RPMI8226 (cell line): ENCODE results near the gene CLCN1.
"Not testable (repeated sequence)": the region's sequence is repeated elsewhere in the genome, so short reads cannot be mapped to it uniquely, and the experiment has no call there.

Source experiments
- DNase-seq: peaks from one replicate; pipeline ENCODE4 v3.0.0-alpha.2; 2015

CLCN1 gene

GRCh38 chr7:143315776-143316175 lies at the start of gene CLCN1:
TSS of gene CLCN1 (plus strand) at chr7:143316111. CDS start at chr7:143316213, 102 bp downstream.
- DNase-seq, result no peak

DNA sequence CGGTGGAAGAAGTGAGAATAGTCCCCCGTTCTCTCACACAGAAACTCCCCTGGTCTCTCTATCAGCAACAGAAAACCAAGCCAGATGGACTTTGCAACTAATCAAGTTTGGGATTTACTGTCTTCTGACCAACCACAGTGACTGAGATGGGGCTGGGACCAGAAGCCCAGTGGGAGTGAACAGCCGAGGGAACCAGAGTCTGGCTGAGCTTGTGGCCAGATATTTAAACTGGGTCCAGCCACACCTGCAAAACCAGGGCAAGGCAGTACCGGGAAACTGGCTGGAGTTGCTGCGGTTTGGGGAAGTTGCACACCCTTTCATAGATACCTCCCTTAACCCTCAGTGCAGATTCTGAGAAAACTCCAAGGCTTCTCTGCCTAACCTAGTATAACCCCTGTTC lies 46.7 kb upstream of the CLCN1 start:
- no peak for DNase-seq

DNA sequence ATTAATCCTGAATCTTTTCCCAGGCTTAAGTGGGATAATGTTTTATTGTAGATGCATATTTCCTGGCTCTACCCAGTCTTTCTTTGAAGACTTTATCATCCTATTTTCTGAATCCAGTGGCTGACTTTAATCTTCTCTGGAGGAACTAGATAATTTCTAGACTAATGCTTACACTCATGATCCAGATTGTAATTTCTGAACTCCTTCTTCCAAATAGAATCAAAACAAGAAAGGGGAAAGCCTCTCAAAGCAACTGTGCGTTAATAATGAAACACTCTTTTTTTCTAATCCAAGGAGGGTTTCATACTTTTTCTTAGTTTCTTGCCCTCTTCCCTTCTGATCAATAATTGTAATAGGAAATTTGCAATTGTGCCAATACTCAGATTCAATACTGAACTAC lies 44.7 kb upstream of the CLCN1 start:
- DNase-seq, result no peak

DNA sequence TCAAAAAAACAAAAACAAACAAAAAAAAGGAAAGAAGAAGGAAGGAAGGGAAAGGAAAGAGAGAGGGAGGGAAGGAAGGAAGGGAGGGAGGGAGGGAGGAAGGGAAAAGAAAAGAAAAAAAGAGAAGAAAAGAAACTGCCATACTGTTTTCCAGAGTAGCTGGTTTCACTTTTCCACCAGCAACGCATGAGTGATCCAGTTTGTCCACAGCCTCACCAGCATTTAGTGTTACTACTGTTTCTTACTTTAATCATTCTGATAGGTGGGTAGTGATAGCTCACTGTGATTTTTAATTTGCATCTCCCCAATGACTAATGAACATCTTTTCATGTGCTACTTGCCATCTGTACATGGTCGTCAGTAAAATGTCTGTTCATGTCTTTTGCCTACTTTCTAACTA lies 43.0 kb upstream of the CLCN1 start:
- DNase-seq, result no peak

DNA sequence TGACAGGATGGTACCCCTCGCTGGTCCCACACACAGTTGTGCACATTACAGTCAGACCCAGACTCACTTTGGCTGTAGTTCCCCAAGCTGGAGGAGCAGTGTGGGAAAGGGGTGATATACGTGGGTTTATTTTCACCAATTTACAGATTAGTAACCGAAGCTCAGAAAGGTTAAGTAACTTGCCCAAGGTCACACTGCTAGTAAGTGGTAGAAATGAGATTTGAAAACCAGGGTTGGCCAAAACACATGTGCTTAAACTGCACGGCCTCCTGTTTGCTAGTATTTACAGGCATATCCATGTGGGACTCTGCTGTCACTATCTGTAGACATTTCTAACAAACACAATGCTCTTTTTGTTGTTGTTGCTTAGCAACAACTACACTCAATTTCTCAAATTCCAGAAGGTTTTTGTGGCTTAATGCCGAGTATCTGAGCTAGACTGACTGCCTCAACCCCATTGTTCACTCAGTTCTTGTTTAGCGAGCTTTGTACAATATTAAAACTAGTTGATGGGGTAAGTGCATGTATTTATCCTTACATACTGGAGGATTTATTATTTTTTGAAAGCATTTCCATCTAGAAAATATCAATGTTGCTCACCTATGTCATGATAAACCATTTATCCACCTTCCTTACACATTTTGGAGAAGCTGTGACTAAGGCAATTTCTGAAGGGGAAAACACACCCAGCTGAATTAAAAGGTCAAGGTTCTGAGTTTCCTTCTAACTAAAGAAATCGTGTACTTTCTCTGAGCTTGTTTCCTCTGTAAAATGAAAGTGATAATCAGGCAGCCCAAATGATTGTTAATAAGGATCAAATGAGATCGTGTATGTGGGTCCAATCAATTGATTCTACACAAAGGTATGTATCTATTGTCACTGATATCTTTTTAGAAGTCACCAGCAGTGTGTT lies 36.5 kb upstream of the CLCN1 start:
- no peak for DNase-seq

GRCh38 chr7:143280160-143280559 lies 35.8 kb upstream of the CLCN1 start:
- no peak for DNase-seq

GRCh38 chr7:143280566-143280965 lies 35.3 kb upstream of the CLCN1 start:
- no peak for DNase-seq

DNA sequence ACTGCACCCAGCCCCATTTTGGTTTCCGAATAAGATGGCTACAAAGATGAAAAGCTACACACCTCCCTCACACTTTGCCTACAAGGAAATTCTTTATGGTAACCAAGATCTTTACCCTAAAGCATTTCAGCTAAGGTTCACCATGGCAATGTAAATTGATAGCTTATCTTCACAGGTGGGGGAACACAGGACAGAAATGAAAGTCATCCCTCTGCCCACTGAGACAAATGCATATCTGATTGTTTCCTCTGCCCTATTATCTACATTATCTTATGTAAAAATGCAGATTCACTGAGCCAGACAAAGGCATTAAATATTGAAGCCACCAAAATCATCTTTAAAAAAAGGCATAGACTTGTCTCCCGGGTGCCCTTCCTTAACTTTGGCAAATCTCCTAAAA lies 34.4 kb upstream of the CLCN1 start:
- DNase-seq, result no peak

- DNase-seq, result no peak
These were observed 33.8 kb upstream of the CLCN1 start for GRCh38 chr7:143282124-143282523.

GRCh38 chr7:143283381-143283780 lies 32.5 kb upstream of the CLCN1 start:
- DNase-seq, result no peak

- no peak for DNase-seq
These were observed 31.1 kb upstream of the CLCN1 start, which contains the start of gene TMEM139 for GRCh38 chr7:143284591-143285469. TSS of gene TMEM139 (plus strand) at chr7:143284958. CDS start at chr7:143285958, 1,000 bp downstream.

DNA sequence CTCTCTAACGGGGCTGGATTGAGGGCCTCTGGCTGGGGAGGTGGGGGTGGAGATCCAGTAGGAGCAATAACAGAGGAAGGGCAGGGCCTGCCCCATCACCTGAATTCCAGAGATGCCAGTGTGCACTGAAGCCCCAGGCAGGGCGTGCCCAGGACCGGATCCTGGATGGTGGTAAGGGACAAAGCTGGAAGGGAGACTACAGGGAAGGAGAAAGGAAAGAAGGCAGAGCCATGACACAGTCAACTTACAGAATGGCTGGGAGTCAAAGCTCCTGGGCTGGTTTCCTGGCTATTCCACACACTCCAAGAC lies 30.5 kb upstream of the CLCN1 start:
- DNase-seq, result no peak

GRCh38 chr7:143285806-143286521 lies 29.9 kb upstream of the CLCN1 start:
- DNase-seq, result no peak

- no peak for DNase-seq
These were observed 29.4 kb upstream of the CLCN1 start for GRCh38 chr7:143286522-143286890.

DNA sequence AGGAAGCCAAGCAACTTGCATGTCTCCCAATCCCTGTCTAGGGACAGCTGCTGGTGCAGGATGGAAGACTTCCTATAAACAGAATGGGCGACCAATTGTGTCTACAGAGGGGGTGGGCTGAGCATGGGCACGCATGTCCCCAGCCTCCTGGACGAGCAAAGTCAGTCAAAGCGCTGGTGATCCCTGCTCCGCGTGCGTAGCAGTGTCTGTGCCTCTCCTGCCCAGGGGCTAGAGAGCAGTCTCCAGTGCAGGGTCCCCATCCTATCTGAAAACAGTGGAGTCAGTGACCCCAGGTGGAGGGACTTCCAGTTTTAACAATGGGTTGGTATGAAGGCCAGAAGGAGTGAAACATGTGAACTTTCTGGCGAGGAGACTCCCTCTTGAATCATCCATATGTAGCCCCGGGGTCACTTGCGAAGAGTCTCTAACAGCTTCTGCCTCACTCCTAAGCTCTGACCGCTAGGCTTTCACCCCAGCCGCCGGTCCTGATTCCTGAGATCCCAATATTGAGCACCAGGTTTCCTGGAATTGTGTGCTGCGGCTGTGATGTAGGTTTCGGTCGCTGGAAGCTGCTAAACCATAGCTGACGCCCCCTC lies 28.5 kb upstream of the CLCN1 start:
- no peak for DNase-seq

DNA sequence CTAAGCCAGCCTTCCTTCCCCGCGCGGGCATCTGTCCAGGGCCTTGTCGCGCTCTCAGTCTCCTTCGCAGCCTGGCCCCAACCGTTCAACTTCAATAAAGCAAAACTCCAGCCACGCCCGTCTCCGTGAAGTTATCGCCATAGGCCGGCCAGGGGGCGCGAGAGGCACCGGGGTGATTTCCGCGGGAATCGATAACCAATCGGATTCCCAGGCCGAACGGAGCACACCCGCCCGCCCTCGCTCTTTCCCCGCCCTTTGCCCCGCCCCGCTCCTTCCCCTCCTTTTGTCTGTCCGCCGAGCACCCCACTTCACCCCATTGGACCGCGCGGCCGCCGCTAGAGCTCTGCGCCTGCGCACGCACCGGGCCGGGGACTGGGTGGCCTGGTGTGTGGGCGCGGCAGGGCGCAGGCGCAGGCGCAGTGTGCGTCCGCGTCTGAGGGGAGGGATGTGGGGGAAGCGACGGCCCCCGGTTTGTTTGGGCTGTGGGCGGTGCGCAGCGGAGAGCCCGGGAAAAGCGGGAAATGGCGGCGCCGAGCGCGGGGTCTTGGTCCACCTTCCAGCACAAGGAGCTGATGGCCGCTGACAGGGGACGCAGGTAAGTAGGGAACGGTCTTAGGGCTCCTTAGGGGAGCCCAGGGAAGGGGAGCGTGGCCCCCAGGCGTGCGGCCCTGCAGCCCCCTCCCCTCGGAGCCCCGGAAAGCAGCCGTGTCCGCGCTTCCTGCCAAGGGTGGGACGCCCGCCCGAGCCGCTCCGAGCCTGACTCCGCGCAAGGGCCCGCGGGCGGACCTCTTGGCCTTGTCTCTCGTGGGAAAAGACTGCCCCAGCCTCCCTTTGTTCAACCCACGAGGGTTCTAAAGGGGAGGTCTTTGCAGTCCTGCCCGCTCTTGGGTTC lies 27.7 kb upstream of the CLCN1 start, which contains the start of gene CASP2:
CASP2 (plus strand) TSS at position 417 of the 892 bp plus-strand sequence; CDS start at position 522, 105 bp downstream.
- peak; percentile 99 for DNase-seq

GRCh38 chr7:143288836-143289235 lies 27.1 kb upstream of the CLCN1 start:
- DNase-seq, result peak; percentile 31

DNA sequence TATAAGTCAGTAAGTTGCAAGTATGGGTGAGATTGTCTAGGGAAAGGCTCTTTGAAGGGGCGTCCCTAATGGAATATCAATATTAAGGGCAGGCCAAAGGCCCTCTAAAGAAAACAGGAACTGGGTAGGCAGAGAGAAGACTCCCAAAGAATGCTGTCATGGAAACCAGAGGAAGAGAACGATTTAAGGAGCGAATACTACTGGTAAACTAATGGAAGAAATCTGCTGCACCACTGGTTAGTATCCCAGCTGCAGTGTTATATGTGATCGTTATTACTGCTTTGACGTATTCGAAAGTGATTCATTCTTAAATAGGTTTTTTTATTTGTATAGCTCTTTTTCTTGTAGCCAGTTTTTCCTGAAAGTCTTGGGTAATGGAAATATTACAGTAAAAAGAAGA lies 26.5 kb upstream of the CLCN1 start:
- DNase-seq, result no peak

DNA sequence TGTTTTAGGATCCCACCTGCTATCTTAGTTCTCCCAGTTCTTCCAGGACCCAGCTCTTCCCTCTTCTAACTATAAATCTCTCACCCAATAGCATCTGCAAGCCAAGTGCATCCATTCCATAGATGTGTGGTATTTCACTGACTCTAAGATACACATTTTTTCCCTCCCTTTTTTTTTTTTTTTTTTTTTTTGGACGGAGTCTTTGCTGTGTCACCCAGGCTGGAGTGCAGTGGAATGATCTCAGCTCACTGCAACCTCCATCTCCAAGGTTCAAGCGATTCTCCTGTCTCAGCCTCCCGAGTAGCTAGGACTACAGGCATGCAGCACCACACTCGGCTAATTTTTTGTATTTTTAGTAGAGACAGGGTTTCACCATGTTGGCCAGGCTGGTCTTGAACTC lies 26.0 kb upstream of the CLCN1 start:
- not testable (repeated sequence) for DNase-seq

DNA sequence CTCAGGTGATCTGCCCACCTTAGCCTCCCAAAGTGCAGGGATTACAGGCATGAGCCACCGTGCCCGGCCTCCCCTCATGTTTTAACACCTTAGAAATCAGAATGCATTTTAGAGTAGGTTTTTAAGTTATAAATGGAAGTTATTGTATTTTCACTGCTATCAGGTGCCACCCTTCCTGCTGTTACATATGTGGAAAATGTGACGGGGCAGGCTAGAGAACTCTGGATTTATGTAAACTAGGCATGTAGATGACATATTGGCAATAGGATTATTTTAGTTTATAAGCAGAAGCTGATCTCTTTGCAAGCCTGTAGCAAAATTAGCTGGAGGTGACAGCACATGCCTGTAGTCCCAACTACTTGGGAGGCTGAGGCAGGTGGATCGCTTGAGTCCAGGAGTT lies 25.6 kb upstream of the CLCN1 start:
- DNase-seq, result no peak

DNA sequence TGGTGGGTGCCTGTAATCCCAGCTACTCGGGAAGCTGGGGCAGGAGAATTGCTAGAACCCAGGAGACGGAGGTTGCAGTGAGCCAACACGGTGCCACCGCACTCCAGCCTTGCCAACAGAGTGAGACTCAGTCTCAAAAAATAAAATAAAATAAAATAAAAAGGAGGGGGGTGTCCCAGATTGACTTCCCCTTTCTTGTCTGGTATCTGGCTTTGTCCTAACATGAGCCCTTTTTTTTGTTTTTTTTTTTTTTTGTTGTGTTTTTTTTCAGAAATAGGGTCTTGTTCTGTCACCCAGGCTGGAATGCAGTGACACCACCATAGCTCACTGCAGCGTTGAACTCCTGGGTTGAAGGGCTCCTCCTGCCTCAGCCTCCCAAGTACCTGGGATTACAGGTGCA lies 23.0 kb upstream of the CLCN1 start:
- no peak for DNase-seq

GRCh38 chr7:143295870-143296269 lies 20.0 kb upstream of the CLCN1 start:
- no peak for DNase-seq
